H1 (cell line): ENCODE measurements around the gene ULBP1. TPM values are rescaled to one million over a fixed set of nuclear protein-coding genes. Genes with fewer than 3 reads are reported as not detected.
"Not testable (repeated sequence)": the region's sequence is repeated elsewhere in the genome, so short reads cannot be mapped to it uniquely, and the experiment has no call there.

Experiments
- CTCF ChIA-PET: fragments of 300-600 bp; sonication (Branson Sonifier 250); formaldehyde crosslinking; loops from one replicate; lab custom pipeline; 2021; ENCODE audit not compliant: partially characterized antibody; lab: Charles Lee
- POLR2A ChIA-PET: fragments of 300-600 bp; sonication (Branson Sonifier 250); formaldehyde crosslinking; loops from one replicate; lab custom pipeline; 2021; ENCODE audit warnings: inconsistent platforms; ENCODE audit not compliant: partially characterized antibody; lab: Charles Lee
- DNase-seq, 2 experiments: peaks; one replicate each; pipeline versions ENCODE4 v3.0.0 to v3.0.0-alpha.2; 2010 to 2022; ENCODE audit warnings: low spot score in 2 of 2, low read depth in 1 of 2, mixed read lengths in 1 of 2
- FAIRE-seq: peaks from 2 replicates; lab custom pipeline; 2011; peaks lifted over from hg19 to GRCh38; lab: Jason Lieb, UNC
- H2AFZ ChIP-seq: 2 replicates; pipeline ENCODE4 v1.8.1; 2012; ENCODE audit warnings: low read length, inconsistent platforms
- H2AK5ac ChIP-seq: 2 replicates; pipeline ENCODE4 v1.6.1; 2013; ENCODE audit warnings: low read depth, low read length
- H2BK120ac ChIP-seq: replicated peaks from 2 replicates; pipeline ENCODE3; 2013; ENCODE audit warnings: low read depth, low read length, inconsistent platforms
- H2BK12ac ChIP-seq: 2 replicates; pipeline ENCODE4 v1.6.1; 2013; ENCODE audit warnings: low read depth, low read length
- H2BK15ac ChIP-seq: 2 replicates; pipeline ENCODE4 v1.6.1; 2013; ENCODE audit warnings: low read length
- H2BK20ac ChIP-seq: 2 replicates; pipeline ENCODE4 v1.6.1; 2013; ENCODE audit warnings: low read length
- H2BK5ac ChIP-seq: 2 replicates; pipeline ENCODE4 v1.6.1; 2013; ENCODE audit warnings: low read depth, low read length
- H3K14ac ChIP-seq: 2 replicates; pipeline ENCODE4 v1.6.1; 2013; ENCODE audit warnings: inconsistent platforms; ENCODE audit not compliant: insufficient read length
- H3K18ac ChIP-seq: 2 replicates; pipeline ENCODE4 v1.6.1; 2013; ENCODE audit warnings: low read length; ENCODE audit errors: extremely low read depth
- H3K23ac ChIP-seq: 2 replicates; pipeline ENCODE4 v1.6.1; 2013; ENCODE audit warnings: inconsistent platforms; ENCODE audit not compliant: insufficient read length
- H3K23me2 ChIP-seq: 2 replicates; pipeline ENCODE4 v1.6.1; 2013; ENCODE audit warnings: low read depth, low read length
- H3K27ac ChIP-seq: 2 replicates; pipeline ENCODE4 v1.6.1; 2011; ENCODE audit warnings: low read depth, low read length, inconsistent platforms
- H3K27me3 ChIP-seq, 4 experiments: replicated peaks in 1 of 4; 1 replicate in 1 of 4; 2 replicates in 3 of 4; pipeline versions ENCODE4 v1.6.1 to v1.8.1; 2011 to 2013; ENCODE audit warnings: low read length in 3 of 4, mild to moderate bottlenecking in 3 of 4, inconsistent platforms in 2 of 4, mixed read lengths in 2 of 4, moderate library complexity in 1 of 4; ENCODE audit not compliant: control insufficient read depth in 3 of 4, insufficient read depth in 3 of 4; ENCODE audit errors: extremely low read depth in 1 of 4
- H3K36me3 ChIP-seq, 4 experiments: 2 replicates each; pipeline versions ENCODE4 v1.6.1 to v1.8.1; 2011 to 2013; ENCODE audit warnings: mild to moderate bottlenecking in 4 of 4, low read length in 3 of 4, moderate library complexity in 2 of 4, control low read depth in 1 of 4, inconsistent platforms in 1 of 4; ENCODE audit not compliant: insufficient read depth in 4 of 4, control insufficient read depth in 2 of 4
- H3K4ac ChIP-seq: replicated peaks from 2 replicates; pipeline ENCODE3; 2013; ENCODE audit warnings: low read length, low read depth, mixed read lengths, inconsistent platforms; ENCODE audit not compliant: insufficient read length
- H3K4me1 ChIP-seq, 4 experiments: replicated peaks in 1 of 4; 1 replicate in 1 of 4; 2 replicates in 3 of 4; pipeline versions ENCODE4 v1.6.1 to v1.8.1; 2011 to 2013; ENCODE audit warnings: low read length in 3 of 4, inconsistent platforms in 2 of 4, mixed read lengths in 1 of 4; ENCODE audit not compliant: insufficient read depth in 4 of 4, control insufficient read depth in 3 of 4
- H3K4me2 ChIP-seq, 2 experiments: 2 replicates each; pipeline versions ENCODE4 v1.6.1 to v1.8.1; 2011 to 2013; ENCODE audit warnings: low read depth in 2 of 2, low read length in 2 of 2, control low read depth in 1 of 2, inconsistent platforms in 1 of 2, mild to moderate bottlenecking in 1 of 2; ENCODE audit not compliant: insufficient read depth in 1 of 2
- H3K4me3 ChIP-seq, 4 experiments: fragments of 200-600, 300-600 bp in 1 of 4; sonication (generic), shearing (Covaris generic), sonication (Bioruptor Twin) in 1 of 4; 2 replicates each; pipeline versions ENCODE4 v1.5.1 to v1.8.1; 2011 to 2016; ENCODE audit warnings: low read length in 4 of 4, low read depth in 3 of 4, control low read depth in 2 of 4, inconsistent platforms in 2 of 4, mild to moderate bottlenecking in 2 of 4, mixed read lengths in 1 of 4, moderate library complexity in 1 of 4; ENCODE audit not compliant: insufficient read depth in 2 of 4; ENCODE audit errors: extremely low read depth in 1 of 4
- H3K56ac ChIP-seq: replicated peaks from 2 replicates; pipeline ENCODE3; 2013; ENCODE audit warnings: low read depth, mild to moderate bottlenecking, mixed read lengths, low read length, inconsistent platforms; ENCODE audit not compliant: insufficient read length
- H3K79me1 ChIP-seq: 2 replicates; pipeline ENCODE4 v1.6.1; 2013; ENCODE audit warnings: low read depth, low read length, control low read depth
- H3K79me2 ChIP-seq, 2 experiments: 2 replicates each; pipeline versions ENCODE4 v1.6.1 to v1.8.1; 2012 to 2013; ENCODE audit warnings: low read length in 2 of 2, mild to moderate bottlenecking in 2 of 2, inconsistent platforms in 1 of 2; ENCODE audit not compliant: insufficient read depth in 2 of 2, control insufficient read depth in 1 of 2
- H3K9ac ChIP-seq, 4 experiments: replicated peaks in 1 of 4; 1 replicate in 1 of 4; 2 replicates in 3 of 4; pipeline versions ENCODE4 v1.6.1 to v1.8.1; 2011 to 2013; ENCODE audit warnings: low read depth in 3 of 4, low read length in 3 of 4, control low read depth in 2 of 4, mild to moderate bottlenecking in 2 of 4, moderate library complexity in 2 of 4, inconsistent platforms in 1 of 4; ENCODE audit errors: extremely low read depth in 1 of 4
- H3K9me3 ChIP-seq, 2 experiments: 2 replicates each; pipeline versions ENCODE4 v1.6.1 to v1.8.1; 2012 to 2013; ENCODE audit warnings: mild to moderate bottlenecking in 2 of 2, moderate library complexity in 2 of 2, control low read depth in 1 of 2, inconsistent platforms in 1 of 2, low read depth in 1 of 2, low read length in 1 of 2, mixed read lengths in 1 of 2; ENCODE audit not compliant: insufficient read depth in 2 of 2
- H4K20me1 ChIP-seq, 2 experiments: replicated peaks in 1 of 2; 2 replicates each; pipeline versions ENCODE3 to v1.8.1; 2011 to 2013; ENCODE audit warnings: inconsistent platforms in 2 of 2, low read length in 2 of 2, mild to moderate bottlenecking in 1 of 2; ENCODE audit not compliant: insufficient read depth in 2 of 2, control insufficient read depth in 1 of 2
- H4K5ac ChIP-seq: 2 replicates; pipeline ENCODE4 v1.6.1; 2013; ENCODE audit warnings: low read length, low read depth, mixed read lengths, inconsistent platforms; ENCODE audit not compliant: insufficient read length
- H4K8ac ChIP-seq: 2 replicates; pipeline ENCODE4 v1.8.0; 2013; ENCODE audit warnings: mild to moderate bottlenecking, moderate library complexity, low read length, inconsistent platforms; ENCODE audit not compliant: insufficient read depth; ENCODE audit errors: extremely low read depth
- H4K91ac ChIP-seq: replicated peaks from 2 replicates; pipeline ENCODE3; 2013; ENCODE audit warnings: low read length, mixed read lengths, inconsistent platforms; ENCODE audit not compliant: insufficient read length
- WGBS, 2 experiments: shearing (Covaris generic) in 1 of 2; methylation state at CpG; one replicate each; pipeline versions ENCODE4 v1.1.6 to v1.1.7; 2013 to 2015; ENCODE audit warnings: low lambda C conversion rate in 2 of 2, mixed read lengths in 2 of 2, inconsistent platforms in 1 of 2, low coverage in 1 of 2, missing lambda C conversion rate in 1 of 2; ENCODE audit not compliant: insufficient replicate concordance in 2 of 2, insufficient coverage in 1 of 2, insufficient read length in 1 of 2; ENCODE audit errors: extremely low coverage in 1 of 2, missing lambda C conversion rate in 1 of 2; 5-methylcytosine and 5-hydroxymethylcytosine counted together
- polyA plus RNA-seq, 7 experiments: library from polyadenylated mRNA; depleted of rRNA in 3 of 7; stranded (reverse) in 5 of 7; unstranded in 2 of 7; fragments of >200 nt in 5 of 7; fragments of 200-250 nt in 2 of 7; gene quantifications; 1 replicate in 5 of 7; 2 replicates in 1 of 7; 4 replicates in 1 of 7; pipeline versions ENCODE4 v1.2.1 to v1.2.3, GENCODE V29; 2011 to 2013; ENCODE audit warnings: missing spikeins in 2 of 7, mixed read lengths in 2 of 7
- total RNA-seq: library from RNA; stranded (reverse); fragmentation: NEBNext Ultra II Directional; extraction: Animal tissue kit (Norgen Biotek cat#: 25700); gene quantifications from 2 replicates; pipeline ENCODE4 v1.2.1, GENCODE V29; 2021

ULBP1 gene
- total and polyA plus RNA-seq, 2 of the 8 experiments (the other 6 are each of a cell fraction or from before 2014, with no cell fraction given): 0.32 to 0.60 TPM

DNA sequence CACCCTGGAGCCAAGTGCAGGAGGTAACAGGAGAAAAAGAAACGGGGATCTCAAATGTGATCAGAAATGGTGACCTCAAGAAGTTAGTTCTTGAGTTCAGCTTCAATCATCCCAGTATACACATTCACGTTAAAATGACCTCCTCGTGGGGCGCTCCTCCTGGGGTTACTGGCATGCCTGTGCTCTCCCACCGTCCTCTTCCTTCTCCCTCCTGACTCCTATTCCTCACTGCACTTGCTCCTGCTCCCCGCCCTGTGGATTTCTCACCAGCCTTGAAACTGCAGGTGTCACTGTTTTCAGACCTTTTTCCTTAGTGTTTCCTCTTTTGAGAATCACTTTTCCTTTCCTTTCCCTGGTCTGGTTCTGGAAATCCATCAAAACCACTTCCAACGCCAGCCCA is 17.1 kb upstream of the ULBP1 start:
- H3K27ac ChIP-seq, H3K23me2 ChIP-seq, H3K79me1 ChIP-seq, H3K18ac ChIP-seq, H2BK20ac ChIP-seq, H2BK5ac ChIP-seq, H3K9me3 ChIP-seq, H2BK120ac ChIP-seq, H3K4ac ChIP-seq, H2AK5ac ChIP-seq, H3K36me3 ChIP-seq, H3K4me1 ChIP-seq, H4K20me1 ChIP-seq, H4K8ac ChIP-seq, H3K4me2 ChIP-seq, H3K79me2 ChIP-seq, H3K14ac ChIP-seq, CTCF ChIA-PET, H4K91ac ChIP-seq, H2AFZ ChIP-seq, H3K4me3 ChIP-seq, H3K23ac ChIP-seq, POLR2A ChIA-PET, H2BK15ac ChIP-seq, H3K56ac ChIP-seq, H2BK12ac ChIP-seq, H3K9ac ChIP-seq, H4K5ac ChIP-seq: not testable (repeated sequence)
- H3K27me3 ChIP-seq: peaks cover 17 to 53% (median 36%) of the 10 kb centered on the region in 4 experiments
- peak in 1 of 2 experiments; percentile 22 for DNase-seq
- FAIRE-seq: peak; percentile 70
- WGBS, 2 experiments: 66% methylated on average over 7 of the region's 7 CpGs; no CpG with 5 or more reads in 1 of the 2 experiments

- DNase-seq, H3K56ac ChIP-seq, H3K23ac ChIP-seq, H2BK120ac ChIP-seq, H2AK5ac ChIP-seq, H3K36me3 ChIP-seq, H2BK20ac ChIP-seq, H3K79me1 ChIP-seq, H4K91ac ChIP-seq, POLR2A ChIA-PET, H4K5ac ChIP-seq, H3K4me1 ChIP-seq, H3K9me3 ChIP-seq, H2AFZ ChIP-seq, H2BK15ac ChIP-seq, H3K79me2 ChIP-seq, H2BK12ac ChIP-seq, CTCF ChIA-PET, H3K9ac ChIP-seq, H3K4me3 ChIP-seq, H3K4me2 ChIP-seq, H3K14ac ChIP-seq, H3K23me2 ChIP-seq, H4K20me1 ChIP-seq, H2BK5ac ChIP-seq, H3K27ac ChIP-seq, FAIRE-seq, H4K8ac ChIP-seq, H3K4ac ChIP-seq, H3K18ac ChIP-seq: not testable (repeated sequence)
- WGBS, 2 experiments: no CpG with 5 or more reads among the region's 1 CpG
- peaks cover 9 to 53% (median 32%) of the 10 kb centered on the region in 4 experiments for H3K27me3 ChIP-seq
Measured at GRCh38 chr6:149947533-149947932, 16.2 kb upstream of the ULBP1 start.
